OCI-LY3 (cell line): ENCODE data around the gene OPALIN.
"Not testable (repeated sequence)": the region's sequence is repeated elsewhere in the genome, so short reads cannot be mapped to it uniquely, and the experiment has no call there.

ENCODE experiments used
- EZH2phosphoT487 ChIP-seq: fragments of 200-600 bp; shearing (Covaris generic); IDR thresholded peaks from 2 replicates; pipeline ENCODE4 v1.6.1; 2018; ENCODE audit warnings: antibody characterized with exemption, mixed run types, low read depth
- TF ChIP-seq, protein P1 (sequence below): fragments of 200-600, 300-600 bp; sonication (generic); IDR thresholded peaks from 2 replicates; pipeline ENCODE4 v1.5.1; 2014; ENCODE audit warnings: antibody characterized with exemption, low read length, low read depth

DNA sequence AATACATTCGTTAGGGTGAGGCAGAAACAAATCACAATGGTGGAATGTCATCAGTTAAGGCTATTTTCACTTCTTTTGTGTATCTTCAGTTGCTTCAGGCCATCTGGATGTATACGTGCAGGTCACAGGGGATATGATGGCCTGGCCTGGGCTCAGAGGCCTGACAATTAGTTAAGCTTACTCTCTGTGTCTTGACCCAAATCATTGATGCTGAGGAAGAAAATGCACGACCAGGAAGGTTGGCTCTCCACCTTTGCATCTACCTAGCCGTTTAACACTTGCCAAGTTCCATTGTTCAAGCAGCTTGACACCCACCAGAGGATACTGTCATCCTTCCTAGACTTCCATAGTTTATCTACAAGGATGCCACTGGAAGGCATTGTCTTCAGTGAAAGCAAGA lies 49.9 kb downstream of the OPALIN start:
- TF ChIP-seq, protein P1, sequence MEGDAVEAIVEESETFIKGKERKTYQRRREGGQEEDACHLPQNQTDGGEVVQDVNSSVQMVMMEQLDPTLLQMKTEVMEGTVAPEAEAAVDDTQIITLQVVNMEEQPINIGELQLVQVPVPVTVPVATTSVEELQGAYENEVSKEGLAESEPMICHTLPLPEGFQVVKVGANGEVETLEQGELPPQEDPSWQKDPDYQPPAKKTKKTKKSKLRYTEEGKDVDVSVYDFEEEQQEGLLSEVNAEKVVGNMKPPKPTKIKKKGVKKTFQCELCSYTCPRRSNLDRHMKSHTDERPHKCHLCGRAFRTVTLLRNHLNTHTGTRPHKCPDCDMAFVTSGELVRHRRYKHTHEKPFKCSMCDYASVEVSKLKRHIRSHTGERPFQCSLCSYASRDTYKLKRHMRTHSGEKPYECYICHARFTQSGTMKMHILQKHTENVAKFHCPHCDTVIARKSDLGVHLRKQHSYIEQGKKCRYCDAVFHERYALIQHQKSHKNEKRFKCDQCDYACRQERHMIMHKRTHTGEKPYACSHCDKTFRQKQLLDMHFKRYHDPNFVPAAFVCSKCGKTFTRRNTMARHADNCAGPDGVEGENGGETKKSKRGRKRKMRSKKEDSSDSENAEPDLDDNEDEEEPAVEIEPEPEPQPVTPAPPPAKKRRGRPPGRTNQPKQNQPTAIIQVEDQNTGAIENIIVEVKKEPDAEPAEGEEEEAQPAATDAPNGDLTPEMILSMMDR = not testable (repeated sequence)
- not testable (repeated sequence) for TF ChIP-seq EZH2phosphoT487
